K562 (cell line): ENCODE results near the gene CMIP. TPM values are rescaled to one million over a fixed set of nuclear protein-coding genes. Genes with fewer than 3 reads are reported as not detected.
A peak's percentile ranks its signal among the peaks of the same experiment; 100 is the strongest.

Source experiments
- DPF2 ChIP-seq: fragments of 450-650 bp; IDR thresholded peaks from 2 replicates; pipeline ENCODE4 v1.6.1; 2016
- ELF1 ChIP-seq: fragments of 200-800 bp; sonication (Bioruptor generic); IDR thresholded peaks from 2 replicates; pipeline ENCODE4 v1.6.1; 2016; ENCODE audit warnings: missing genetic modification characterization, missing compliant biosample characterization
- FOXJ3 ChIP-seq: sonication (generic); formaldehyde crosslinking; IDR thresholded peaks from 2 replicates; pipeline ENCODE4 v1.4.0; 2020; ENCODE audit warnings: mild to moderate bottlenecking, missing genetic modification reagents
- HLTF ChIP-seq: fragments of 450-650 bp; IDR thresholded peaks from 2 replicates; pipeline ENCODE4 v1.6.1; 2016
- NFYB ChIP-seq: IDR thresholded peaks from 2 replicates; pipeline ENCODE4 v1.6.1; 2011; ENCODE audit warnings: mild to moderate bottlenecking, moderate library complexity; ENCODE audit not compliant: insufficient read length; ENCODE audit errors: extremely low read depth
- NR2C1 ChIP-seq, 2 experiments: fragments of 450-650 bp; IDR thresholded peaks; 2 replicates each; pipeline ENCODE4 v1.6.1; 2017; ENCODE audit warnings: mild to moderate bottlenecking in 2 of 2, antibody characterized with exemption in 1 of 2, inconsistent platforms in 1 of 2, missing compliant biosample characterization in 1 of 2, missing genetic modification characterization in 1 of 2
- RFX7 ChIP-seq: fragments of 250-450 bp; sonication (Bioruptor Pico); IDR thresholded peaks from 2 replicates; pipeline ENCODE4 v1.5.1; 2021; ENCODE audit warnings: mild to moderate bottlenecking
- SAFB2 ChIP-seq: fragments of 200-400 bp; formaldehyde crosslinking; IDR thresholded peaks from 2 replicates; pipeline ENCODE4 v1.6.1; 2018; ENCODE audit warnings: borderline replicate concordance, low read length, low read depth, moderate library complexity; ENCODE audit not compliant: severe bottlenecking
- TCF7 ChIP-seq: sonication (generic); IDR thresholded peaks from 2 replicates; pipeline ENCODE4 v1.6.1; 2016; ENCODE audit warnings: antibody characterized with exemption, borderline replicate concordance
- TRIM24 ChIP-seq, 2 experiments: fragments of 450-650 bp; IDR thresholded peaks; 2 replicates each; pipeline ENCODE4 v1.6.1; 2016
- ZNF165 ChIP-seq: fragments of 250-450 bp; sonication (Bioruptor Pico); IDR thresholded peaks from 2 replicates; pipeline ENCODE4 v1.4.0; 2020; ENCODE audit warnings: borderline replicate concordance
- polyA plus RNA-seq, 8 experiments: library from polyadenylated mRNA; depleted of rRNA in 4 of 8; stranded (reverse) in 5 of 8; unstranded in 3 of 8; fragments of >200 nt; fragmentation: Nextera tagmentation in 2 of 8; fragmentation: Illumina TruSeq in 1 of 8; extraction: Ambion mirVana in 2 of 8; extraction: Trizol in 1 of 8; gene quantifications; 2 replicates each; pipeline versions ENCODE4 v1.2.1 to v1.2.3, GENCODE V29; 2011 to 2014; ENCODE audit warnings: inconsistent platforms in 1 of 8, missing spikeins in 1 of 8
- total RNA-seq, 7 experiments: library from RNA; depleted of rRNA in 6 of 7; stranded (reverse); fragments of >200 nt in 6 of 7; fragmentation: Illumina TruSeq in 2 of 7; extraction: Trizol in 2 of 7; gene quantifications; 2 replicates each; pipeline versions ENCODE4 v1.2.1 to v1.2.3, GENCODE V29; 2011 to 2021; ENCODE audit warnings: low replicate concordance in 1 of 7
- TF ChIP-seq, protein P1 (sequence below): fragments of 450-650 bp; IDR thresholded peaks from 2 replicates; pipeline ENCODE4 v1.6.1; 2018; ENCODE audit not compliant: partially characterized antibody
- TF ChIP-seq, protein P2 (sequence below): fragments of 250-450 bp; sonication (Bioruptor Pico); IDR thresholded peaks from 2 replicates; pipeline ENCODE4 v1.5.0; 2021
- TF ChIP-seq, protein P3 (sequence below): fragments of 250-450 bp; sonication (Bioruptor Pico); IDR thresholded peaks from 2 replicates; pipeline ENCODE4 v1.5.1; 2021; ENCODE audit warnings: mild to moderate bottlenecking

The CMIP gene
- total and polyA plus RNA-seq, 9 of the 15 experiments (the other 6 are each of a cell fraction or from before 2014, with no cell fraction given): 0.94 to 82.5 (median 10.3) TPM

DNA sequence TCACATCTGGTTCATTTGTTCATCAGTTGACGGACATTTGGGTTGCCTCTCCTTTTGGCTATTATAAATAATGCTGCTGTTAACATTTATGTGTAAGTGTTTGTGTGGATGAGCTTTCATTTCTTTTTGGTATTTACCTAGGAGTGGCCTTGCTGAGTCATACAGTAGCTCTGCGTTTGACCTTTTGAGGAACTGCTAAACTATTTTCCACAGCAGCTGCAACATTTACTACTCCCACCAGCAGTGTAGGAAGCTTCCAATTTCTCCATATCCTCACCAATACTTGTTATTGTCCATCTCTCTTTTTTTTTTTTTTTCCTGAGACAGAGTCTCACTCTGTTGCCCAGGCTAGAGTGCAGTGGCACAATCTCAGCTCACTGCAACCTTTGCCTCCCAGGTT is 313.8 kb downstream of the CMIP start (continued):
- TF ChIP-seq, protein P1, sequence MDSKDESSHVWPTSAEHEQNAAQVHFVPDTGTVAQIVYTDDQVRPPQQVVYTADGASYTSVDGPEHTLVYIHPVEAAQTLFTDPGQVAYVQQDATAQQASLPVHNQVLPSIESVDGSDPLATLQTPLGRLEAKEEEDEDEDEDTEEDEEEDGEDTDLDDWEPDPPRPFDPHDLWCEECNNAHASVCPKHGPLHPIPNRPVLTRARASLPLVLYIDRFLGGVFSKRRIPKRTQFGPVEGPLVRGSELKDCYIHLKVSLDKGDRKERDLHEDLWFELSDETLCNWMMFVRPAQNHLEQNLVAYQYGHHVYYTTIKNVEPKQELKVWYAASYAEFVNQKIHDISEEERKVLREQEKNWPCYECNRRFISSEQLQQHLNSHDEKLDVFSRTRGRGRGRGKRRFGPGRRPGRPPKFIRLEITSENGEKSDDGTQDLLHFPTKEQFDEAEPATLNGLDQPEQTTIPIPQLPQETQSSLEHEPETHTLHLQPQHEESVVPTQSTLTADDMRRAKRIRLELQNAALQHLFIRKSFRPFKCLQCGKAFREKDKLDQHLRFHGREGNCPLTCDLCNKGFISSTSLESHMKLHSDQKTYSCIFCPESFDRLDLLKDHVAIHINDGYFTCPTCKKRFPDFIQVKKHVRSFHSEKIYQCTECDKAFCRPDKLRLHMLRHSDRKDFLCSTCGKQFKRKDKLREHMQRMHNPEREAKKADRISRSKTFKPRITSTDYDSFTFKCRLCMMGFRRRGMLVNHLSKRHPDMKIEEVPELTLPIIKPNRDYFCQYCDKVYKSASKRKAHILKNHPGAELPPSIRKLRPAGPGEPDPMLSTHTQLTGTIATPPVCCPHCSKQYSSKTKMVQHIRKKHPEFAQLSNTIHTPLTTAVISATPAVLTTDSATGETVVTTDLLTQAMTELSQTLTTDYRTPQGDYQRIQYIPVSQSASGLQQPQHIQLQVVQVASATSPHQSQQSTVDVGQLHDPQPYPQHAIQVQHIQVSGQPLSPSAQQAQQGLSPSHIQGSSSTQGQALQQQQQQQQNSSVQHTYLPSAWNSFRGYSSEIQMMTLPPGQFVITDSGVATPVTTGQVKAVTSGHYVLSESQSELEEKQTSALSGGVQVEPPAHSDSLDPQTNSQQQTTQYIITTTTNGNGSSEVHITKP: no peak
- TF ChIP-seq HLTF (peak; percentile 97; the same call in 1 of the 2 replicates), TRIM24 (IDR thresholded peaks at IDR 0.05) (peak; percentile 54 to 65; a peak in 3 of 4 replicates), NFYB (no peak), RFX7 (CRISPR knock-in tag) (no peak), DPF2 (peak; percentile 60), ELF1 (no peak), ZNF165 (CRISPR knock-in tag) (no peak), NR2C1 (IDR thresholded peaks at IDR 0.05) (peak; percentile 53; the same call in 1 of the 2 replicates), NR2C1 (tag; IDR thresholded peaks at IDR 0.05) (peak; percentile 42; the same call in 1 of the 2 replicates), TCF7 (no peak), SAFB2 (no peak), FOXJ3 (CRISPR knock-in tag) (no peak)
- TF ChIP-seq, protein P2, sequence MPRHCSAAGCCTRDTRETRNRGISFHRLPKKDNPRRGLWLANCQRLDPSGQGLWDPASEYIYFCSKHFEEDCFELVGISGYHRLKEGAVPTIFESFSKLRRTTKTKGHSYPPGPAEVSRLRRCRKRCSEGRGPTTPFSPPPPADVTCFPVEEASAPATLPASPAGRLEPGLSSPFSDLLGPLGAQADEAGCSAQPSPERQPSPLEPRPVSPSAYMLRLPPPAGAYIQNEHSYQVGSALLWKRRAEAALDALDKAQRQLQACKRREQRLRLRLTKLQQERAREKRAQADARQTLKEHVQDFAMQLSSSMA (CRISPR knock-in tag): no peak
- TF ChIP-seq, protein P3, sequence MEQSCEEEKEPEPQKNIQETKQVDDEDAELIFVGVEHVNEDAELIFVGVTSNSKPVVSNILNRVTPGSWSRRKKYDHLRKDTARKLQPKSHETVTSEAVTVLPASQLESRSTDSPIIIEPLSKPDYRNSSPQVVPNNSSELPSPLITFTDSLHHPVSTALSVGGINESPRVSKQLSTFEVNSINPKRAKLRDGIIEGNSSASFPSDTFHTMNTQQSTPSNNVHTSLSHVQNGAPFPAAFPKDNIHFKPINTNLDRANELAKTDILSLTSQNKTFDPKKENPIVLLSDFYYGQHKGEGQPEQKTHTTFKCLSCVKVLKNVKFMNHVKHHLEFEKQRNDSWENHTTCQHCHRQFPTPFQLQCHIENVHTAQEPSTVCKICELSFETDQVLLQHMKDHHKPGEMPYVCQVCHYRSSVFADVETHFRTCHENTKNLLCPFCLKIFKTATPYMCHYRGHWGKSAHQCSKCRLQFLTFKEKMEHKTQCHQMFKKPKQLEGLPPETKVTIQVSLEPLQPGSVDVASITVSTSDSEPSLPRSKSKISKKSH (CRISPR knock-in tag): no peak
